ENCODE measurements around the gene MEF2C.

DNA sequence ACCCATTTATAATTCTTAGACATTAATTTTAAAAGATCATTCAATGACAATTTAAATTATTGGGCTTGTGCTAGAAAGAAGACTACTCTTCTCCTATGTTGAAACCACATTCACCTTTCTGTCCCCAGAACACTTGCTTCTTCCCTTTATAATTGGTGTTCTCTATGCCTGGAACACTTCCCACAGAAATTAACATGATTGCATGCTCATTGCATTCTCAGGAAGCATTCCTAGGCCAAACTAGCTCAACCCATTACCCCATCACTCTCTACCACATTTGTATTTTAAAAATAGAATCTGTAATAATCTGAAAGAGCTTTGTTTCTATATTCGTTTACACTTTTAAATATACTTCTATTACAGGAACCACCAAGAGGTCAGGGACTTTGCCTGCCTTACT lies 184.7 kb downstream of the MEF2C start:
- TF ChIP-seq, protein P1, sequence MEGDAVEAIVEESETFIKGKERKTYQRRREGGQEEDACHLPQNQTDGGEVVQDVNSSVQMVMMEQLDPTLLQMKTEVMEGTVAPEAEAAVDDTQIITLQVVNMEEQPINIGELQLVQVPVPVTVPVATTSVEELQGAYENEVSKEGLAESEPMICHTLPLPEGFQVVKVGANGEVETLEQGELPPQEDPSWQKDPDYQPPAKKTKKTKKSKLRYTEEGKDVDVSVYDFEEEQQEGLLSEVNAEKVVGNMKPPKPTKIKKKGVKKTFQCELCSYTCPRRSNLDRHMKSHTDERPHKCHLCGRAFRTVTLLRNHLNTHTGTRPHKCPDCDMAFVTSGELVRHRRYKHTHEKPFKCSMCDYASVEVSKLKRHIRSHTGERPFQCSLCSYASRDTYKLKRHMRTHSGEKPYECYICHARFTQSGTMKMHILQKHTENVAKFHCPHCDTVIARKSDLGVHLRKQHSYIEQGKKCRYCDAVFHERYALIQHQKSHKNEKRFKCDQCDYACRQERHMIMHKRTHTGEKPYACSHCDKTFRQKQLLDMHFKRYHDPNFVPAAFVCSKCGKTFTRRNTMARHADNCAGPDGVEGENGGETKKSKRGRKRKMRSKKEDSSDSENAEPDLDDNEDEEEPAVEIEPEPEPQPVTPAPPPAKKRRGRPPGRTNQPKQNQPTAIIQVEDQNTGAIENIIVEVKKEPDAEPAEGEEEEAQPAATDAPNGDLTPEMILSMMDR (IDR thresholded peaks at IDR 0.05) = no peak
- TF ChIP-seq POLR2AphosphoS5 (IDR thresholded peaks at IDR 0.05) (no peak), EP300 (IDR thresholded peaks at IDR 0.05; ENCODE audit: low read depth) (no peak)
